ENCODE measurements around the gene GPNMB. TPM values are rescaled to one million over a fixed set of nuclear protein-coding genes. Genes with fewer than 3 reads are reported as not detected.

GPNMB gene
- total and polyA plus RNA-seq, 10 of the 15 experiments (the other 5 are each of a cell fraction or from before 2014, with no cell fraction given), result 5.9 to 22.3 (median 10.0) TPM

- ATAC-seq (no peak), FAIRE-seq (no peak), DNase-seq (ENCODE audit: low read depth, low spot score) (no peak)
- H2AFZ ChIP-seq (ENCODE audit: control insufficient read depth, low read depth, low read length), result no peak overlapping the region
- no peaks in the 10 kb centered on the region for H3K36me3 ChIP-seq (ENCODE audit: control insufficient read depth in 2 of 2, insufficient read depth in 2 of 2, low read length in 1 of 2)
- no peaks in the 10 kb centered on the region for H3K79me2 ChIP-seq (ENCODE audit: control insufficient read depth, insufficient read depth, low read length)
- CTCF ChIA-PET, result interaction anchor here (1.7 to 7.2 kb wide), 5 partner anchors 11 to 260 kb away, joined by 3 to 67 read pairs (median 6); no protein-coding TSS in a partner anchor
- no peak overlapping the region for H3K9ac ChIP-seq (ENCODE audit: control insufficient read depth, insufficient read depth, low read length)
- WGBS (ENCODE audit: insufficient coverage, insufficient replicate concordance, low lambda C conversion rate, missing lambda C conversion rate), result 100% methylated on average over 4 of the region's 4 CpGs
- intact Hi-C loops (cut with micrococcal nuclease; ENCODE audit: unreplicated experiment), result no loop called here
- in situ Hi-C loops (cut with MboI), result no loop called here
- H3K27ac ChIP-seq (ENCODE audit: control insufficient read depth, insufficient read depth), result no peak overlapping the region
- TF ChIP-seq NFIC (IDR thresholded peaks at IDR 0.05; ENCODE audit: low read depth, low read length) (no peak), BMI1 (IDR thresholded peaks at IDR 0.05; ENCODE audit: borderline replicate concordance) (no peak), CHD4 (IDR thresholded peaks at IDR 0.05) (no peak), RAD51 (IDR thresholded peaks at IDR 0.05) (no peak), JUND (IDR thresholded peaks at IDR 0.05; ENCODE audit: low read depth, low read length) (no peak), TCF3 (IDR thresholded peaks at IDR 0.05; ENCODE audit: borderline replicate concordance, insufficient read depth, low read depth, low read length) (no peak), ZNF274 (IDR thresholded peaks at IDR 0.05; ENCODE audit: insufficient read depth, insufficient read length) (no peak), BRCA1 (IDR thresholded peaks at IDR 0.05; ENCODE audit: low read depth, low read length) (no peak), ZNF217 (IDR thresholded peaks at IDR 0.05) (no peak), PAX5 (IDR thresholded peaks at IDR 0.05; ENCODE audit: borderline replicate concordance, low read depth, low read length) (no peak), SP1 (IDR thresholded peaks at IDR 0.05; ENCODE audit: low read depth, low read length) (no peak), TARDBP (IDR thresholded peaks at IDR 0.05; ENCODE audit: borderline replicate concordance) (no peak), SUPT20H (IDR thresholded peaks at IDR 0.05; ENCODE audit: borderline replicate concordance, control insufficient read depth, low read depth, low read length) (no peak), ATF3 (IDR thresholded peaks at IDR 0.05; ENCODE audit: borderline replicate concordance, extremely low read depth, low read depth, low read length) (no peak), SIN3A (IDR thresholded peaks at IDR 0.05; ENCODE audit: low read depth, low read length) (no peak), ZZZ3 (IDR thresholded peaks at IDR 0.05; ENCODE audit: control insufficient read depth, insufficient read length, low read depth) (no peak), KAT2A (conservative IDR thresholded peaks at IDR 0.05; ENCODE audit: control insufficient read depth, low read depth, low read length) (no peak), RAD21 (IDR thresholded peaks at IDR 0.05; ENCODE audit: insufficient read depth, low read depth, low read length) (no peak)
- TF ChIP-seq, protein P1, sequence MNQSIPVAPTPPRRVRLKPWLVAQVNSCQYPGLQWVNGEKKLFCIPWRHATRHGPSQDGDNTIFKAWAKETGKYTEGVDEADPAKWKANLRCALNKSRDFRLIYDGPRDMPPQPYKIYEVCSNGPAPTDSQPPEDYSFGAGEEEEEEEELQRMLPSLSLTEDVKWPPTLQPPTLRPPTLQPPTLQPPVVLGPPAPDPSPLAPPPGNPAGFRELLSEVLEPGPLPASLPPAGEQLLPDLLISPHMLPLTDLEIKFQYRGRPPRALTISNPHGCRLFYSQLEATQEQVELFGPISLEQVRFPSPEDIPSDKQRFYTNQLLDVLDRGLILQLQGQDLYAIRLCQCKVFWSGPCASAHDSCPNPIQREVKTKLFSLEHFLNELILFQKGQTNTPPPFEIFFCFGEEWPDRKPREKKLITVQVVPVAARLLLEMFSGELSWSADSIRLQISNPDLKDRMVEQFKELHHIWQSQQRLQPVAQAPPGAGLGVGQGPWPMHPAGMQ (IDR thresholded peaks at IDR 0.05; ENCODE audit: borderline replicate concordance), result no peak
- H3K27me3 ChIP-seq (replicated peaks in 1 of 2; ENCODE audit: control insufficient read depth in 2 of 2, insufficient read depth in 2 of 2, low read length in 1 of 2), result no peaks in the 10 kb centered on the region
- H3K9me3 ChIP-seq (replicated peaks; ENCODE audit: control insufficient read depth, insufficient read depth, low read length), result no peaks in the 10 kb centered on the region
- POLR2A ChIA-PET, result interaction anchor here (1.2 kb wide), 1 partner anchor 33 kb away, joined by 3 read pairs; no protein-coding TSS in a partner anchor
- RAD21 ChIA-PET (ENCODE audit: unreplicated experiment), result no interaction called here
- no peaks in the 10 kb centered on the region for H3K4me1 ChIP-seq (ENCODE audit: control insufficient read depth, insufficient read depth, low read length)
- SMC1A ChIA-PET (ENCODE audit: uncharacterized antibody, unreplicated experiment), result interaction anchor here (1.2 to 2.5 kb wide), 2 partner anchors 11 kb away, joined by 3 to 12 read pairs; no protein-coding TSS in a partner anchor
- no peak overlapping the region for H3K4me2 ChIP-seq (ENCODE audit: control insufficient read depth, insufficient read depth)
- BruUV-seq (replicated peaks), result no TSS peak
- no peak overlapping the region for H3K4me3 ChIP-seq
- no peaks in the 10 kb centered on the region for H4K20me1 ChIP-seq (ENCODE audit: control insufficient read depth, insufficient read depth)
Observed at GRCh38 chr7:23283086-23283485, 36.5 kb downstream of the GPNMB start.

All from GM12878 (cell line).